SKM-1 treated with dmso at 0.1 percent for 144 hours (cell line): ENCODE data around the gene MSI2.
"Not testable (repeated sequence)": the region's sequence is repeated elsewhere in the genome, so short reads cannot be mapped to it uniquely, and the experiment has no call there.

ENCODE experiments used
- DNase-seq: peaks from one replicate; lab custom pipeline; 2025; ENCODE audit not compliant: unreplicated experiment; lab: John Stamatoyannopoulos, UW

Gene MSI2

GRCh38 chr17:57606111-57606875, 350.0 kb downstream of the MSI2 start:
- no peak for DNase-seq

DNA sequence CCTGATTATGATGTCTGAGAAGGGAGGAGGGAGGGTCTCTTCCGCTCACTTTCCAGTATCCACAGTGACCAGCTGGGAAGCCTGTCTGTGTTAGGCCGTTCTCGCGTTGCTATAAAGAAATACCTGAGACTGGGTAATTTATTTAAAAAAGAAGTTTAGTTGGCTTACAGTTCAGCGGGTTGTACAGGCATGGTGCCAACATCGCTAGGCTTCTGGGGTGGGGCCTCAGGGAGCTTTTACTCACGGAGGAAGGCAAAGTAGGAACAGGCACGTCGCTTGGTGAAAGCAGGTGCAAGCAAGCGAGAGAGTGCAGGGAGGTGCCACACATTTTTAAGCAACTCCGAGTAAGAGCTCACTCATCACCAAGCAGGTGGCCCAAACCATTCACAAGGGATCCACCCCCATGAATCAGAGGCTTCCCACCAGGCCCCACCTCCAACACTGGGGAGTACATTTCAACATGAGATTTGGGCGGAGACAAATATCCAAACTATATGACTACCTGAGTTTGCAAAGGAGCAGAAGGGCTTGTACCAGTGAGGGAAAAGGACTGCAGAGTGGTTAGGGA, 351.3 kb downstream of the MSI2 start:
- DNase-seq, result no peak

DNA sequence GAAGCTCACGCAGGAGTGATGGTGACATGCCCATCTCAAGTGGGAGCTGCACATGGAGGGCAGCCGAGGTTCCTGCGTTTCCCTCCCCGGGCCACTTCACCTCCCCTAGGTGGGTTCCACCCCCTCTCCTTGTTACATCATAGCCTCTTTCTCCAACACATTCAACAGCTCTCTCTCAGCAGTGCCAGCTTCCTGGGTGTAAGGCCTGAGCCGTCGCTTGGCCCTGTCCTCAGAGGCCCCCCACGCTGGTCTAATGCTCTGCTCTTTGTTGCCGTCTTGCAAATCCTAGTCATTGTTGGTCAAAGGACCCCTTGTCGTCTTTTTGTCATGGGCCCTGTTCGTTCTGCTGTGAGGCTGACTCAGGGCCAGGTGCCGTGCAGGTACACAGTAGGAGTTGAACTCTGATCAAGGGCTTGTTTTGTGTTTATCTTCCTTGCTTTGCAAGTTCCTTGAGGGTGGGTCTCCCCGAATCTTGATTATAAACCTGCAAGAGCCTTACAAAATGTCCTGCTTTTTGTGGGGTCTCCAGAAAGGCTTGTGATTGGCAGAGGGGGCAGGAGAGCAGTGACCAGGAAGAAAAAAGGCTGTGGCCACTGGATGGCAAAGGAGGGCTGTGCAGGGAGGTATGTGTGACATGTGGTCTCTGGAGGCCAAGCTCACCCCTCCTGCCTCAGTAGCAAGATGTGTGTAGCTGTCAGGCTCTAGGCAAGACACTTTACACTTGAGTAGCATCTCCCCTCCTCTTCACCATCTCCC, 352.2 kb downstream of the MSI2 start:
- no peak for DNase-seq

DNA sequence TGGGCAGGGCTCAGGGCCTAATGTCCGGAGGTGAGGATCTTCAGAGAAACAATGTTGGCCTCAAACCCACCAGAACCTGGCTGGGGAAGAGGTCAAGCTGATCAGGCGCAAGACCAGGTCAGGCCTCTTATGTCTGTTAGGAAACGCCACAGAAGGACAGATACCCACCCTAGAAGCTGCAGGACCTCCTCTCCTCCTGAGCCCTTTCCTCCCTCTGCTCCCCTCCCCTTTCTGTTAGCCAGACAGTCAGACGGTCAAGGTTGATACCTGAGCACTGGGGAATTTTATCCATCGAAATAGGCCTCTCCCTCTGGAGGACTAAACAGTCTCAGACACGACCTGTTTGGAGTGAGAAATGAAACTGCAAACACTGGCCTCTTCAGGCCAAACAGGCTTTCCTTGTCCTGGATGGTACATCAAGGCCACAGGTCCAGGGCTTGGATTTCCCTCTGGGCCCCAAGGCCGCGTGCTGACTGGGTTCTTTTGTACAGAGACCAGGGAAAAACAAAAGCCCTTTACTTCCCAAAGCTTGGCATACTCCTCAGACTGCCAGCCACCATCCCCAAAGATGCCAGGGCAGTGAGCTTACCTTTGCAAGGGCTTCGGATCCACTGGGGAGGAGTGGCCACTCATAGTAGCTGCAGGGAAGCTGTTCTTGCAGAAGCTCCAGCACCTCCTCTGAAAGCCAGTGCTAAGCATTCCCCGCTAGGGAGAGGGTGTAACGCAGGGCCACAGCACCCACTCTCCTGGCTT, 353.0 kb downstream of the MSI2 start:
- DNase-seq, result no peak

DNA sequence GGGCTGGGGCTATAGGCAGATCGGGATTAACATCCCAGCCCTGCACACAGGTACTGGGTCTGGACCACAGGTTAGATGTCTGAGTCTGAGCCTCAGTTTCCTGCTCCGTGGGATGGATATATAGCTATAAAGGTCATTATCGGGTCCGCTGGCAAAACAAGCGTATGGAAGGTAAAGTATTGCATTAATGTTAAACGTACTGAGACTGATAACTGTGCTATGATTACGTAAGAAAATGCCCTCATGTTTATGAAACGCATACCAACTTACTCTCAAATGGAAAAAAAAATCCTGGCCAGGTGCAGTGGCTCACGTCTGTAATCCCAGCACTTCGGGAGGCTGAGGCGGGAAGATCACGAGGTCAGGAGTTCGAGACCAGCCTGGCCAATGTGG, 353.6 kb downstream of the MSI2 start:
- no peak for DNase-seq

DNA sequence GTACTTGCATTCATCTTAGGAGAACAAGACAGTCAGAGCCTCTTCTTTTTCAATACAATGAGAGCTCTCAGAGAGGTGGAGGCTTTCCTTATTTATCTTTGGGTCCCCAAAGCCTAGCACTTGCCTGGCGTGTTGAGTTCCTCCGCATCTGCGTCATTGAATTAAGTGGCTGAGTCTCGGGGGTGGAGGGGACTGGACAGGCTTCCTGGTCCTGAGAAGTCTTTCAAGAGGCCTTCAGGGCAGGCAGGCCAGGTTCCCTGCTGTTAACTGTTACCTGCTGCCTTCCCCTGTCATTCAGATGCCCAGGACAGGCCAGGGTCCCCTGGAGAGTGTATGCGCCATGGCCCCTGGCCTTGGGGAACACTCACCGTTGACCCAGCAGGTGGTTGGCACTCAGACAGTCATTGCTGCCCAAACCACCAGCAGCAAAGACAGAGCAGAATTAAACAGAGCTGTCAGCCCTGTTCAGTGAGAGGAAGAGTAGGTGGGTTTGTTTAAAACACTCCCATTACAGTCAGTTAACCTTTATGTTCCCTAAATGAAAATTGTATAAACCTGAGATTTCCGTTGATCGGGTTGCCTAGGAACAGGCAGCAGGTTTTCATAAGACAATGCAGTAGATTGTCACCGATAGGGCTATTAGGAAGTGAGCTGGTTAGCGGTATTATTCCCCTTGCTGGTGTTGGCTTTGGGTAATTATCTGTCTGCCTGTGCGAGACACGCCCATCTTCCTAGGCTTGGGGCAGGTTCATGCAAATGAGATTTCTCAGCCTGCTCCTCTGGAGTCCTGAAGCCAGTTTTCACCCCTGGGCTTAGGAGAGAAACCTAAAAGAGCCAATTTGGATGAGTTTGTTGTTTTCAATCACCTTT, 356.1 kb downstream of the MSI2 start:
- no peak for DNase-seq

- no peak for DNase-seq
These were observed 358.4 kb downstream of the MSI2 start for GRCh38 chr17:57614742-57615141.

GRCh38 chr17:57615836-57616757, 359.8 kb downstream of the MSI2 start:
- no peak for DNase-seq

DNA sequence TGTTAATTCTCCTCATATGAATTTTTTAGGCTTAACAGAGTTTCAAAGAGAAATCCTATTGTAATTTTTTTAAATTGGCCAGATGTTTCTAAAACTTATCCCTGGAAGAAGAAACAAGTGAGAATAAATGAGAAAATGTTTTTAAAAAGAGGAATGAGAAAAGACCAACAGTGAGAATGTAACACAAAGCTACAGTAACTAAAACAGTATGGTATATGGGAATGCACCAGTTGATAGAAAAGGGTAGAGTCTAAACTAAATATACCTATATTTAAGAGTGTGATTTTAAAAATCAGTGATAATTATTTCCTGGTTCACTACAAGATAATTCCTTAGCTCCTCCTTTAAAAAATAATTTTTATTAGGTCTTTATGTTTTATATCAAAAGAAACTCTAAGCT, 360.9 kb downstream of the MSI2 start:
- DNase-seq, result no peak

GRCh38 chr17:57619061-57619937, 363.0 kb downstream of the MSI2 start:
- DNase-seq, result no peak

DNA sequence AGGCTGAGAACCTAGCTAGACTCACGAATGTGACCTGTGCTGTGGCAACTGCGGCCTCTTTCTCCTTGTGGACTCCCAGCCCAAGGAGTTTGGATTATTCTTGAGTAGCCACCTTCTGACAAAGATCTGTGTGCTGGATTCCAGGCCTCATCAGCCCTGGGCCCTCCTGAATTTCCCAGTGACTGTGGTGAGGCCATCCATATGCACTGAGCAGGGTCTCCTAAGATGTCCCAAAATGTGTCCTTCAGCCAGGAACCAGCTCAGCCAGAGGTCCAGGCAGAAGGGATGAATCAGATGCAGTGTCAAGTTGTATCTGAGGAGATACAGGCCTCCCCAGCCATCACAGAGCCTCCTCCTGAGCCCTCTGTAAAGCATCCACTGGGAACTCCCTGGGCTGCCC, 364.3 kb downstream of the MSI2 start:
- DNase-seq, result no peak

DNA sequence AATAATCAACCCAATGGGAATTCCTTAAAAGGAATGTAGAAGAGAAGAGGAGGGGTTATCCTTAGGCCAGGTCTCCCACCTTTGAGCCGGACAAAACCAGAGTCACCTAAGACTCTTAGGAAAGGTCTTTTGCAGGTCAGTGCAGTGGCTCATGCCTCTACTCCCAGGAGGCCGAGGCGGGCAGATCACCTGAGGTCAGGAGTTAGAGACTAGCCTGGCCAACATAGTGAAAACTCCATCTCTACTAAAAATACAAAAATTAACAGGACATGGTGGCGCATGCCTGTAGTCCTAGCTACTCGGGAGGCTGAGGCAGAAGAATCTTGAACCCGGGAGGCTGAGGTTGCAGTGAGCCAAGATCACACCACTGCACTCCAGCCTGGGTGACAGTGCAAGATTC, 365.5 kb downstream of the MSI2 start:
- DNase-seq, result not testable (repeated sequence)

DNA sequence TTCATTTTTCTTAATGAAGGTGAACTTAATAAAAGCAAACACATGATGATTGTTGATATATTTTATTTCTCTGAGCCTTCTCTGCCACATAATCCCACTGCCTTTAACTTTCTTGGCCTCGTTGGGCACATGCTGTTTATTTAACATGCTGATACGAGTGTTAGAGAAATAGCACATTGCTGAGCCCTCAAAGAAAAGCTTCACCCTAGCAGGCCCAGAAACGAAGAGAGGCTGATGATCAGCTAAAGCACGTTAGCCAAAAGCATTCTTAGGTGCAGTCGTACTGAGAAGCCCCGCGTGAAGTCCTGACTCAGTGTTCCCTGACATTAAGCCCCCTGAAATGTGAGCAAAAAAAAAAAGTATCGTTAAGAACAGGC, 366.0 kb downstream of the MSI2 start:
- no peak for DNase-seq

- DNase-seq, result no peak
These were observed 366.5 kb downstream of the MSI2 start for GRCh38 chr17:57622683-57623433.

DNA sequence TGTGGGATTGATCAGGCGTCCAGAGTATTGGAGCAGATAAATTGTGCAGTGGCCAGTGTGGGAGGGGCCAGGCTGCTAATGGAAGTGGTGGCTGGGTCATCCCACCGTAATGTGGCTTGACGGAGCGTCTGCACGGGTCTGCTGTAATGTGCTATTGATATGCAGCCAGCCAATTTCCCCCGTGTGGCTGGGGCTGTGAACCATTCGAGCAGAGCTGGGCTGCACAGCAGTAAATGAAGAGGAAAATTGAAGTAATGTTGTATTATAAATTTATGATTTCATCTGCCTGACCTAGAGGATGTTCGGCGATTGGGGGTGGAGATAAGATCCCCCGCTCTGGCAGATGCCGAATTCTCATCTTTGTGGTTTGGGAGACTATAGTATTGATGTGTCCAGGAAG, 367.3 kb downstream of the MSI2 start:
- DNase-seq, result no peak

DNA sequence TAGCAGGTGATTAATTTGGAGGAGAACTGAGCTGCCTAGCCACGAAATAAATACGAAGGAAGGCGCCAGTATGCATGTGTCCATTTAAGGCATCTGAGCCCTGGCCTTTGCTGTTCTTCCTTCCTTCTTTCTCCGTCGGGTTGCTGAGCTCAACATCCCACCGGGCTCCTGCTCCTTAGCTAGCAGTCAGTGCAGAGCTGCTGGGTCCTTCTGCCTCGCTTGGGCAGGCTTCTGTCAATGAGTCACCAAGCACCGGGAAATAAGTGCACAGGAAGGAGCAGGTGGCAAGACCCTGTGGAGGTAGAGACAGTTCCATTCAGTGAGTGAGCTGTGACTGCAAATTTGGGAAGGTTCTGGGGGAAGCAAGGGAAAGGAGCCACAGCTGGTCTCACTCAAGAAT, 368.1 kb downstream of the MSI2 start:
- no peak for DNase-seq

DNA sequence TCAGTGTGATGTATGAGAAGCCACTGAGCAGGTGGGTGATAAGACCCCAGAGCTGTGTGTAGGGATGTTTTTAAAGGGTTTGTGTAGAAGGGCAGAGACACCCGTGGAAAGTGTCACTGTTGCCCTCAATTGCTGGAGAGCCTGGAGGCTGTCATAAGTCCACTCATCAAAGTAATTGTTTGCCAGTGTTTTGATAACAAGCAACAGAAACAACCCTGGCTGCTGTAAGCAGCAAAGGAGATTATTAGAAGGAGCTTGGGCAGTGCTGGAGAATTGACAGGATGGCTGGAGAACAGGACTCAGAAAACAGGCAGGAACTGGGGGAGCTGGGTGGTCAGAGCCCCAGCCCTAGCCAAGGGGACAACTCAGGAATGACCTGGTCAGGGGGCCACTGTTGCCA, 369.2 kb downstream of the MSI2 start:
- no peak for DNase-seq

GRCh38 chr17:57625957-57626356, 369.6 kb downstream of the MSI2 start:
- DNase-seq, result no peak
